A204.1 (cell line): Measurements from ENCODE around the gene LRRC59.
"Not testable (repeated sequence)": the region's sequence is repeated elsewhere in the genome, so short reads cannot be mapped to it uniquely, and the experiment has no call there.

ENCODE experiments used
- FAIRE-seq: peaks from 2 replicates; lab custom pipeline; 2012; peaks lifted over from hg19 to GRCh38; lab: Jason Lieb, UNC

The LRRC59 gene

GRCh38 chr17:50397111-50397918, at the start of gene LRRC59:
LRRC59 (minus strand) TSS chr17:50397523; CDS start chr17:50397317, 206 bp downstream.
- no peak for FAIRE-seq

DNA sequence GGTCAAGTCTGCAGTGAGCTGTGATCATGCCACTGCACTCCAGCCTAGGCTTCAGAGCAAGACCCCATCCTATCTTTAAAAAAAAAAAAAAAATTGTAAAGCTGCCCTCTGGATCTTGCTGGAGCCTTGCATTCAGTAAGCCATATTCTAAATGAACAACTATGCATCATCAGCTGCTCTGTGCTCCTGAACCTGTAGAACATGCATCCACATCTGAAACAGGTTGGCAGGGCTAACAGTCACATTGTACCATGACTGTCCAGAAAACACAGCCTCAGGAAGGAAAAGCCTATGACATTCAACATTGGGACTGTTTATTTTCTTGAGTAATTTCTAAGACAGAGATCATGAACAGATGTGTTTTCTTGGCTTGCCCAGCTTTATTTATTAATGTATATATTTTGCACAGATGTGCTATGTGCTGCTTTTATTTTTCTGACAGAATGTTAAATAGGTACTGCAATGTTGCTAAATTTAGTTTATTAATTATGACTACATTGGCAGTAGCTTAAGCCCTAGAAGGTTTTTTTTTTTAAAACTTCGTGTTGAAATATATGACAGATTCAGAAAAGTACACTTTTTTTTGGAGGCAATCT, 48.5 kb upstream of the LRRC59 start:
- no peak for FAIRE-seq

GRCh38 chr17:50444841-50445715, 47.8 kb upstream of the LRRC59 start:
- FAIRE-seq = no peak

DNA sequence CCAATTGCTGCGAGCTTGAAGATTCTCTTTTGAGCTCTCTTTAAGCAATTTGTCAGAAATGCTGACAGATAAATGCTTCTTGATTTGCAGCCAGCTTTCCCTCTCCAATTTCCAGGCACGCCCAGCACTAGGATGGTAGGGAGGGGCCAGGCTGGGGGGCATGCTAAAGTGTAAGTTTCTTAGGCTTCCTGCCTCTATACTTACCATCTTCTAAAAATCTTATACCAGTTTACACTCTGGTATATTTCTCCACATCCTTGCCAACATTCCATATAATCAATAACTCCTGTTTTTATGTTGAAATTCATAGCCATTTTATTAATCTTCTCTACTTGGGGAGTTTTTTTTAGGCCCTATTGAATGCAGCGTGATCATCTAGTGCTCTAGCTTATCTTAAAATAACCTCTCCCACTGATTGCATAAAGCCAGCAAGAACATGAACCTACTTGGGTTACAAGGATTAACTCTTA, 46.2 kb upstream of the LRRC59 start:
- no peak for FAIRE-seq

GRCh38 chr17:50440838-50441829, 43.8 kb upstream of the LRRC59 start:
- FAIRE-seq = no peak

GRCh38 chr17:50440172-50440837, 43.0 kb upstream of the LRRC59 start:
- FAIRE-seq = no peak

DNA sequence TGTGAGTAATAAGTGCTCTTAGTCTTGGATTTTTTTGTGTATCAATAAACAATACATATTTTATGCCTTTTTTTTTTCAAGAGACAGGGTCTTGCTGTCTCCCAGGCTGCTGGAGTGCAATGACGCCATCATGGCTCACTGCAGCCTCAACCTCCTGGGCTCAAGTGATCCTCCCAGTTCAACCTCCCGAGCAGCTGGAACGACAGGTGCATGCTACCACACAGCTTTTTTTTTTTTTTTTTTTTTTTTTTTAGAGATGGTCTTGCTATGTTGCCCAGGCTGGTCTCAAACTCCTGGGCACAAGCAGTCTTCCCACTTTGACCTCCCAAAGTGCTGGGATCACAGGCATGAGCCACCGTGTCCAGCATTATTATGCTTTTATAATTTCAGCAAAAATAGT, 41.7 kb upstream of the LRRC59 start:
- no peak for FAIRE-seq

GRCh38 chr17:50437409-50437808, 40.1 kb upstream of the LRRC59 start:
- FAIRE-seq = no peak

DNA sequence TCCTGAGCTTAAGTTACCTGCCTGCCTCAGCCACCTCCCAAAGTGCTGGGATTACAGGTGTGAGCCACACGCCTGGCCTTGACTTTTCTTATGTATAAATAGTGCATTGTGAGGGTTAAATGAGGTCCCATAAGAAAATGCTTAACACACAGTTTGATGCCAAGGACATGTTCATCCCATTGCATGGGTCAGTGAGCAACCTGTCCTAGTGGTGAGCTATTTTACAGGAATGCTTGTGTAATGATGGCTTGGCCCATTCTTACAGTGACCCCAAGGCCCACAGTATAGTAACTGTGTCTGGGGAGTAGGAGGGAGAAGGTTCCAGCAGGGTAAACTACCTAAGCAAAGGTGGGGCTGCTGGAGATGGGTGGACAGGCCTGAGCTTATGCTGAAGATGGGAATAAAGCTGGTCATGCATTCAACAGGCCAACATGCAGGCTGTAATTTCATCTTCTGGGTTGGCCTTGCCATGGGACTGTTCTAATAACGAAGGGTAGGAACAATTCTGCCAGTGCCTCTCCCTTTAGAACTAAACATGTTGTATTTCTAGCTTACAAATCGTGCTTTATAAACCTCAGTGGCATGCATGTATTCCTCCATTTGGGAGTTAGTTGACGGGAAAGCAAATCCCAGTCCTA, 34.9 kb upstream of the LRRC59 start:
- FAIRE-seq = no peak

GRCh38 chr17:50430821-50431618, 33.7 kb upstream of the LRRC59 start:
- no peak for FAIRE-seq

DNA sequence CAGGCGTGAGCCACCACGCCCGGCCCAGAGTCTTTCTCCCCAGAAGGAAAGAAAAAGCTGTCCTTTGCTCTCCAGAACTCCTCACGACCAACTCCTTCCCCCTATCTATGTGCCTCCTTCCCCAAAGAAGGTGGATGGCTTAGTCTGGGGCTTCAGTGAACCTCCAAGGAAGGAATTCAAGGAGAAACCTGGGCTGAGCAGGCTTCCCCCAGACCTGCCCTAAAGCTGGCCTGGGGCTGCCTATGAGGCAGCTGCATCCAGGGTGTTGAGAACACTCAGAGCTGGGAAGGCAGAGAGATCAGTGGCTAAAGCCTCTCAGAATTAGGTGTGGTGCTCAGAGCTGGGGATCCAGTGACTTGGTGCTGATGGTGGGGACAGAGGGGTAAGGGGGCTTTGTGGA, 32.5 kb upstream of the LRRC59 start:
- FAIRE-seq = no peak

DNA sequence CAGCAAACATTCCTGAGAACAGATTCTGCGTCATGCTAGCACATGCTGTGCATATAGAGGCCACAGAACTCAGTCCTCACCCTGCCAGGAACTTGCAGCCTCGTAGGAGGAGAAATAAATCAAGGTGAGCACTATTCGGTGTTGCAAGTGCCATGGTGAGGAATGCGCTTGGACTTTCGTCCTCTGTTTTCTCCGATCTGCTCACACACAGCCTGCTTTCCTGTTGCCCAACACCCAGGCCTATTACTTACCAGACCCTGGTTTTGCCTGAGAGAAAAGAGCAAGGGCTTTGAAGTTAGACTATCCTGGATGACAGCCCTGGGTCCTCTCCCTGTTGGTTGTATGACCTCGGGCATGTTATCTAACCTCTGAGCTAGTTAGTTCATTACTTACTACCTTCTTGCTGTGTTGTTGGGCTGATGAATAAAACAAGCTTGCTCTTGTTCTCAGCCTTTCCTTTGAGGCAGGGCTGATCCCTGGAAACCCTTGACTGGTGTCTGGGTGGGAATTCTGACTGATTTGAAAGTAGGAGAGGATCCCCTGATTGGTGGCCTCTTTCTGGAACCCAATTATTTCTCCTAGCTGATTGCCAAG, 31.6 kb upstream of the LRRC59 start:
- no peak for FAIRE-seq

GRCh38 chr17:50428126-50428525, 30.8 kb upstream of the LRRC59 start:
- not testable (repeated sequence) for FAIRE-seq

- no peak for FAIRE-seq
Observed at GRCh38 chr17:50426814-50427787, 29.8 kb upstream of the LRRC59 start.

DNA sequence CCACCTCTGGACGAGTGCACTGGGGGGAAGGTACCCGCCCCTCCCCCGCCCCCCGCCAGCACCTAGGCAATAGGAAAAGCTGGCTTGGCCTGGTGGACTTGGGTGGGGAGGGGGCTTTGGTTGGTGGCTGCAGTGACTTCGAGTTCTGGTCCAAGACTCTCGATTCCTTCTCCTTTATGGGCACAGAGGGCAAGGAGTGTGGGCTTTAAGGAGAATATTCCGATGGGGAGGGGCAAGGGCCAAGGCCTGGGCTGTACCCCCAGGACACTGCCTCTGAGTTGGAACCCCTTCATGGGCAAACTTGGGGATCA, 29.1 kb upstream of the LRRC59 start:
- FAIRE-seq = no peak

DNA sequence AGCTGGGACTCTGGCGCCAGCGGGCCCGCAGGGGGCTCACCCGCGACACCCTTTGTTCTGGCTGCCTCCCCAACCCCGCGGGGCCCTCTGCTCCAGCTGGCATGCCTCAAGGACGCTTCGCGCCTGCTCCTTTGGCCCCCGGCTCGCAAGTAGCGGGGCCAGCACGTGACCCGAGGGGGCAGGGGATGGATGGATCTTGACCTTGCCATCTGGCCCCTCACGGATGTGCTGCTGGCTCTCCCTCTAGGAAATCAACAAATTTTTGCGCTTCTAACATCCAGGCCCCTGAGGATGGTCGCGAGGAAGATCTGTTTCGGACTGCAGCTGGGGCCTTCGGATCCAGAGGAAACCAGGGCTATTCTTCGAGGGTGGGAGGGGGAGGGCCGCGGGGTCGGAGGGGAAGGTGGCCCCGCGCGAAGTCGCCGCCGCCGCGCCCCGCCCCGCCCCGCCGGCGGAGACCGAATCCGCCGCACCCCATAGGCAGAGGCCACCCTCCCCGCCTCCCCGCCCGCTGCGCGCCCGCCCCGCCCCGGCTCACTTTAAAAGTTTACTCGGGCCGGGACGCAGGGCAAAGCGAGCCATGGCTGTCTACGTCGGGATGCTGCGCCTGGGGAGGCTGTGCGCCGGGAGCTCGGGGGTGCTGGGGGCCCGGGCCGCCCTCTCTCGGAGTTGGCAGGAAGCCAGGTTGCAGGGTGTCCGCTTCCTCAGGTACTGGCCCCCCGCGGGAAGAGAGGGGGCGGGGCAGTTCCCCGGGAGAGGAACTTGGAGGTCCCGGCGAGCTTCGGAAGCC, 28.6 kb upstream of the LRRC59 start, which contains the start of gene ACSF2:
ACSF2 (plus strand) TSS at position 537 of the 790 bp plus-strand sequence; CDS start at position 581, 44 bp downstream.
- FAIRE-seq = no peak

DNA sequence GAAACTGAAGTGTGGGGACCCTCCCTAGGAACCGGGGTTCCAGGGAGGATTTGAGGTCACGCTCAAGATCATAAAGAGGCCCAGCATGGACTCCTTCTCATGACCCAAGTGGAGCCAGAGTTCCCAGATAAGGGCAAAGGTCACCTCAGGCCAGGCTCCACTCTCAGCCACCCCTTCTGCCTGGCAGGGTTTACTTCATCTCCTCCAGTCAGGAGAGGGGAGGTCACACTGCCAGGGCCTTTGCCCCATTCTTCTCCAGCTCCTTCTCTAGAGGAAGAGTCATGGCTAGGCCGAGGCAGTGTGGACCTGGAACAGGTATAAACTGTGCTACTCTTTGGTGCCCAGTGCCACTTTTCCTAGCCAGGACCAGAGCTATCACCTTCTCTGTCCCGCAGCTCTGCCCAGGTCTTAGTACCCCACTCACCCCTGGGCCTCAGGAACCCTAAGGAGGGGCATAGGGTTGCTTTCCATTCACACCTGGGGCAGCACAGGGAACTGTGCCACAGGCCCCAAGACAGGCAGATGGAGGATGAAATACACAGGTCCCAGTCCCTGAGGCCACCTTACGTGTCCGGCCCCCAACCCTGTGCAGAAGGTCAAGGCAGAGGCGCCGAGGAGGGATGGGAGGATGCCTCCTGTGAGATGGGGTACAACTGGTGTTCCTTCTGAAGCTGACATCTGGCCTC, 27.8 kb upstream of the LRRC59 start:
- FAIRE-seq = no peak
